ENCODE results near the gene ZBTB39.
A peak's percentile ranks its signal among the peaks of the same experiment; 100 is the strongest.
"Not testable (repeated sequence)": the region's sequence is repeated elsewhere in the genome, so short reads cannot be mapped to it uniquely, and the experiment has no call there.

The ZBTB39 gene

DNA sequence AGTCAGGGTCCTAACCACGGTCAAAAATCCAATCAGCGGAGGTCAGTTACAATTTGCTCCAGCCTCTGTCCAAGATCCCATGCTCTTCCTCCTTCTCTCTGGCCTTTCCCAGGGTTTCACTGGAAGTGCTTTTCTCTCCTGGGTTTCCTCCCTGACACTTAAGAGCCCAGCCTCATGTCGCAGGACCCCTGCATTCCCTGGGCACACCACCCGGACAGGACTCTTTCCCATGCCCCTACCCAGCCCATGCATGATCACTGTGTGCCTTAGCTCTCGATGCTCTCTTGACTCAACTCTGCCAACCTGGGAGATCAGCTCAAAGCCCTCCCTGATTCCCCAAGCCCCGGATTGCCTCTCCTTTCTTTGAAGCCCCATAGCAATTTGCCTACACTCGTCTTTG is 25.4 kb upstream of the ZBTB39 start:
- peak overlapping the region; percentile 32; the same call in 1 of the 2 replicates for H3K27ac ChIP-seq
- DNase-seq (ENCODE audit: low spot score) = no peak
- TF ChIP-seq, protein P1, sequence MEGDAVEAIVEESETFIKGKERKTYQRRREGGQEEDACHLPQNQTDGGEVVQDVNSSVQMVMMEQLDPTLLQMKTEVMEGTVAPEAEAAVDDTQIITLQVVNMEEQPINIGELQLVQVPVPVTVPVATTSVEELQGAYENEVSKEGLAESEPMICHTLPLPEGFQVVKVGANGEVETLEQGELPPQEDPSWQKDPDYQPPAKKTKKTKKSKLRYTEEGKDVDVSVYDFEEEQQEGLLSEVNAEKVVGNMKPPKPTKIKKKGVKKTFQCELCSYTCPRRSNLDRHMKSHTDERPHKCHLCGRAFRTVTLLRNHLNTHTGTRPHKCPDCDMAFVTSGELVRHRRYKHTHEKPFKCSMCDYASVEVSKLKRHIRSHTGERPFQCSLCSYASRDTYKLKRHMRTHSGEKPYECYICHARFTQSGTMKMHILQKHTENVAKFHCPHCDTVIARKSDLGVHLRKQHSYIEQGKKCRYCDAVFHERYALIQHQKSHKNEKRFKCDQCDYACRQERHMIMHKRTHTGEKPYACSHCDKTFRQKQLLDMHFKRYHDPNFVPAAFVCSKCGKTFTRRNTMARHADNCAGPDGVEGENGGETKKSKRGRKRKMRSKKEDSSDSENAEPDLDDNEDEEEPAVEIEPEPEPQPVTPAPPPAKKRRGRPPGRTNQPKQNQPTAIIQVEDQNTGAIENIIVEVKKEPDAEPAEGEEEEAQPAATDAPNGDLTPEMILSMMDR (conservative IDR thresholded peaks at IDR 0.05; ENCODE audit: low read depth) = no peak
- CTCF ChIA-PET = interaction anchor here (0.8 to 1.6 kb wide), 3 partner anchors 29 to 80 kb away, joined by 4 to 9 read pairs (median 5); partner anchors contain the start of gene STAT6
- POLR2A ChIA-PET (ENCODE audit: low non-redundant PET) = interaction anchor here (0.5 kb wide), 1 partner anchor 81 kb away, joined by 3 read pairs; no protein-coding TSS in a partner anchor

DNA sequence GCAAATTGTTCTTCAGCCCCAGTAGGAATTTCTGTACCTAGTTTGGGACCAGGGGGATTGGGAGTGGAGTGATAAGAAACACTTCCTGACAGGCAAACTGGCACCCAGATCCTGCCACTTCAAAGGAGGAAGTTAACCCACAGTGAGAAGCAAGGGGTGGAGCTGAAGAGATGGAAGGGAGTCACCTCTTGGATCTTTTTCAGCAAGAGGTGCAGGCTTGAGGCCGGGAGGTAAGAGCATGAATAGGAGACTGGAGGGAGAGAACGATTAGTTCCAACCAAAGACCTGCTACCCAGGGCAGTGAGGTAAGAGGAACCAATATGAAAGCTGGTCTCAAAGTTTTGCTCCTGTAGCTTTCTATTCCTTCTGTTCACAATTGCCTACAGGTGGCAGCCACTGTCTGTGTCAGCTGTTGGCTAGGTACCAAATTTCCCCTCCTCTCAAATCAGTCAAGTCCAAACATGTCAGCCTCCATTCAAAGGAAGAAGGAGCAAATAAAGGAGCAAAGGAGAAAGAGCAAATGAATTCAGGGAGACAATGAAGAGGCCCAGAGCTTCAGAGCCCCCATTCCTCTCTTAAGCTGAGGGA is 24.9 kb upstream of the ZBTB39 start:
- TF ChIP-seq, protein P1 (conservative IDR thresholded peaks at IDR 0.05; ENCODE audit: low read depth) = no peak
- peak overlapping the region; percentile 52 for H3K27ac ChIP-seq
- peak; percentile 69 for DNase-seq (ENCODE audit: low spot score)
- ChIA-PET CTCF (interaction anchor here (0.5 to 1.6 kb wide), 5 partner anchors 12 to 182 kb away, joined by 3 to 9 read pairs (median 5); partner anchors contain the start of gene STAT6), POLR2A (ENCODE audit: low non-redundant PET) (interaction anchor here (0.5 kb wide), 1 partner anchor 81 kb away, joined by 3 read pairs; no protein-coding TSS in a partner anchor)

DNA sequence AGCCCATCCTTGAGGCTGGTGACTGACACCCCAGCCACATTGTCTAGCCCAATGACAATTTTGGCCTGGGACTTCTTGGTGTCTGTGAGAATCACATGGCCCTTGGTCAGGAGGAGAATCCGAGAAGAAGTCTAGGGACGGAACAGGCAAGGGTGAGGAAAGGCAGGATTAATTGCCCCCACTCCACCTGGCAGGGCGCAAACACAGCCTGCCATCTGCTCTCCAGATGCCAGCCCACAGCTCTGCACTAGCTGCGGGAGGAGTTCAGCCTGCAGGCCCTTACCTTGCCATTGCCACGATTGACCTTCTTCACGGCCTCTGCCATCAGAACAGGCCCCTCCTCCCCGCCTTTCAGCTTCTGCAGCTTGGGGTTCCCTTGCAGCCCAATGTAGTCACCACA is 23.1 kb upstream of the ZBTB39 start:
- ChIA-PET POLR2A (ENCODE audit: low non-redundant PET) (no interaction called here), CTCF (no interaction called here)
- no peak overlapping the region for H3K27ac ChIP-seq
- no peak for DNase-seq (ENCODE audit: low spot score)
- TF ChIP-seq, protein P1 (conservative IDR thresholded peaks at IDR 0.05; ENCODE audit: low read depth) = no peak

DNA sequence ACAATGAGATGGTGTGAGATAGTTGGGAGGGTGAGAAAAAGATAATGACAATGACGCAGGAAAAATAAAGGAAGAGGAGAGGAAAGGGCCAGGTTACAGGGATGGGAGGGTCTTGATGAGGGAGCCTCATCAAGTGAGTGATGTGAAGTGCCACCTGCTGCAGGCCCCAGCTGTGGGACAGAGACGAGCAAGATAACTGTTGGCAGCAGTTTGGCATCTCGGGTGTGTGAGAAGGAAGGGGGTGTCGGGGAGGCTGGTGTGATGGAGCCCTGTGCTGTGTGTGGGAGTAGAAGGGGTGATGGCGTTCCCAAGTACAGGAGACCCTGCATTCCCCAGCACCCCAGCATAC is 21.4 kb upstream of the ZBTB39 start:
- DNase-seq (ENCODE audit: low spot score) = no peak
- no peak overlapping the region for H3K27ac ChIP-seq
- TF ChIP-seq, protein P1 (conservative IDR thresholded peaks at IDR 0.05; ENCODE audit: low read depth) = no peak
- ChIA-PET POLR2A (ENCODE audit: low non-redundant PET) (no interaction called here), CTCF (interaction anchor here (0.7 kb wide), 2 partner anchors 645 to 948 kb away, joined by 3 read pairs; partner anchors contain the start of gene ERBB3)

DNA sequence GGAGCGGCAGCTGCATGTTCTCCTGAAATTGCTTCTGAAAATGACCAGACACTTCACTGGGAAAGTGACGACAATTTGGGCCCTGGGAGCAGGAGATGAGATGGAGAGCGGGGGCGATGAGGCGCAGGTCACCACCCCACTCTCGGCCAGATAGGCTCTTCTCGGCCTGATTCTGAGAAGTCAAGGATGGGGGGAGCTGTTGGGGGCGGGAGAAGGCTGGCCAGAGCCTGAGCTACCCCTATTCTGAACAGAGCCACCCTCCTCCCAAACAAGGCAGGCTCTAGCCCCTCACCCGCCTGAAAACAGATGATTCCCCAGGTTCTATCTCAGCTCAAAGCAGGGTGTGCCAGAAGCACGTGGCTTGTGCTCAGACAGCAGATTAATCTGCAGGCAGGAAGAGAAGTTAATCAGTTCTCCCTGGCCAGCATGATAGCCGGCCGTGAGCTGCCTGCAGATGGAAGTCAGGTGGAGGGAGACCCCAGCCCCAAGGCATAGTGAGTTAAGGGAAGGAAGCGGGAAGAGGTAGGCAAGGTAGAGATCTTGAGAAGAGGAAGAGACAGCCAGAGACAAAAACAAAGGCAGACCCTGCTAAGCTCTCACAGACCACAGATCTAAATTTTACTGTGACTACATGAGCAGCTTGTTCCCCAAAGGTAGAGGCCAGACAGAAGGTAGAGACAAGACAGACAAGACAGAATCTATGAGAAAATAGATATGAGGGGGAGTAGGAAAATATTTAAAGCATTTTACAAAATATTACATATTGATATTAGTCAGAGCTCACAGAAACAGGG is 20.9 kb upstream of the ZBTB39 start:
- CTCF ChIA-PET = interaction anchor here (0.7 to 1.1 kb wide), 3 partner anchors 34 to 947 kb away, joined by 3 to 5 read pairs (median 4); partner anchors contain the start of gene ERBB3
- TF ChIP-seq, protein P1 (conservative IDR thresholded peaks at IDR 0.05; ENCODE audit: low read depth) = no peak
- POLR2A ChIA-PET (ENCODE audit: low non-redundant PET) = no interaction called here
- DNase-seq (ENCODE audit: low spot score) = no peak
- no peak overlapping the region for H3K27ac ChIP-seq

DNA sequence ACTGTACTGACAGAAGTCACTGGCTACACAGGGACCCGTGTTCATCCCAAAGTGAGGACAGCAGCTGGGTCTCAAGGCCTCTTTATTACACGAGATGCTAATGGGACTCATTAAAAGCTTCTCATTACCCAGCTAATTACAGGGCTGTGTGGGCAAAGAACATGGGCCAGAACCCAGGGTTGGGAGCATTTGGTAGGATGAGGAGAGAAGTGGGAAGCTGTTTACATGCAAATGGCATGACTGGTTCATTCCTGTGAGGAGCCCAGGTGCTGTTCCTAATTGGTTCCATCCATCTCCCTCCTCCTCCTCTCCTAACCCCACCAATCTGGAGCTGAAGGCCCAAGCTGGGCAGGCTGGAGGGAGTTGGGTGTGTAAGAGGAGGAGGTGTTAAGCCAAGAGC is 18.9 kb upstream of the ZBTB39 start:
- CTCF ChIA-PET = no interaction called here

DNA sequence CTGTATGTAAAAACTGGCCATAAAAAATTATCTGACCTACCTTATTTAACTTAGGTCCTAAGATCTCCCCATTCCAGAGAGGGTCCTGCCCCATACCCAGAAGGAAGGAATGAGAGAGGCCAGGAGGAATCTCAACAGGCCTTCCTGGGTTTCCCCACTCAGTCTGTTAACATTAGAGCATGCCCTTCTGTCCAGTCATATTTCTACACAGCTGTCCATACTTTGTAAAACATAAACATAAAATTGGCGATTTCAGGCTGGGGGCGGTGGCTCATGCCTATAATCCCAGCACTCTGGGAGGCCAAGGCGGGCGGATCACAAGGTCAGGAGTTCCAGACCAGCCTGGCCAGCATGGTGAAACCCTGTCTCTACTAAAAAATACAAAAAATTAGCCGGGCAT is 16.0 kb upstream of the ZBTB39 start:
- DNase-seq (ENCODE audit: low spot score); H3K27ac ChIP-seq; POLR2A ChIA-PET (ENCODE audit: low non-redundant PET): not testable (repeated sequence)
- CTCF ChIA-PET = interaction anchor here (0.6 to 1.1 kb wide), 2 partner anchors 34 to 86 kb away, joined by 3 read pairs; no protein-coding TSS in a partner anchor

More for the DNA sequence above, 18.9 kb upstream of the ZBTB39 start:
- POLR2A ChIA-PET (ENCODE audit: low non-redundant PET) = no interaction called here
- TF ChIP-seq, protein P1 (conservative IDR thresholded peaks at IDR 0.05; ENCODE audit: low read depth) = no peak
- H3K27ac ChIP-seq = no peak overlapping the region
- DNase-seq (ENCODE audit: low spot score) = no peak

Measured in RWPE1 (cell line).